Epidermal melanocyte (primary cell): ENCODE measurements around the gene YBEY.
"Not testable (repeated sequence)": the region's sequence is repeated elsewhere in the genome, so short reads cannot be mapped to it uniquely, and the experiment has no call there.

Experiments used
- DNase-seq: peaks from one replicate; pipeline ENCODE4 v3.0.0; 2011; ENCODE audit warnings: low spot score; ENCODE audit not compliant: insufficient read length

The YBEY gene

GRCh38 chr21:46301759-46302158 is 15.6 kb downstream of the YBEY start:
- no peak for DNase-seq

- DNase-seq = no peak
Measured at GRCh38 chr21:46304437-46304836, 18.3 kb downstream of the YBEY start.

- DNase-seq = no peak
Measured at GRCh38 chr21:46304955-46305354, 18.8 kb downstream of the YBEY start.

- no peak for DNase-seq
Measured at GRCh38 chr21:46307625-46308024, 21.5 kb downstream of the YBEY start.

GRCh38 chr21:46308431-46308830 is 22.3 kb downstream of the YBEY start:
- DNase-seq = no peak

- DNase-seq = not testable (repeated sequence)
Measured at GRCh38 chr21:46310260-46310659, 24.1 kb downstream of the YBEY start.

GRCh38 chr21:46311568-46311967 is 25.4 kb downstream of the YBEY start:
- no peak for DNase-seq

- DNase-seq = no peak
Measured at GRCh38 chr21:46312949-46313348, 26.8 kb downstream of the YBEY start.

- DNase-seq = no peak
Measured at GRCh38 chr21:46314441-46315020, 28.4 kb downstream of the YBEY start.

GRCh38 chr21:46316708-46317324 is 30.7 kb downstream of the YBEY start:
- no peak for DNase-seq

- no peak for DNase-seq
Measured at GRCh38 chr21:46317710-46318463, 31.7 kb downstream of the YBEY start.

- DNase-seq = no peak
Measured at GRCh38 chr21:46318464-46318845, 32.3 kb downstream of the YBEY start.

- no peak for DNase-seq
Measured at GRCh38 chr21:46319186-46319585, 33.0 kb downstream of the YBEY start.

- no peak for DNase-seq
Measured at GRCh38 chr21:46320331-46320801, 34.2 kb downstream of the YBEY start.

- no peak for DNase-seq
Measured at GRCh38 chr21:46322351-46323226, 36.4 kb downstream of the YBEY start.

- DNase-seq = no peak
Measured at GRCh38 chr21:46323227-46323709, 37.1 kb downstream of the YBEY start.

- peak; percentile 99 for DNase-seq
Measured at GRCh38 chr21:46323710-46324389, 37.7 kb downstream of the YBEY start, which contains the start of the genes C21orf58 and PCNT. C21orf58 (minus strand) TSS chr21:46323870; CDS start chr21:46322738, 1,132 bp downstream. PCNT (plus strand) TSS chr21:46324156; CDS start chr21:46324229, 73 bp downstream.

- peak; percentile 77 for DNase-seq
Measured at GRCh38 chr21:46324390-46325072, 38.4 kb downstream of the YBEY start.

GRCh38 chr21:46325073-46325912 is 39.2 kb downstream of the YBEY start:
- DNase-seq = no peak
